ENCODE measurements around the gene KRTAP5-7. TPM values are rescaled to one million over a fixed set of nuclear protein-coding genes. Genes with fewer than 3 reads are reported as not detected.
"Not testable (repeated sequence)": the region's sequence is repeated elsewhere in the genome, so short reads cannot be mapped to it uniquely, and the experiment has no call there.

KRTAP5-7 gene
- total and polyA plus RNA-seq, 2 of the 13 experiments (the other 11 are each of a cell fraction or from before 2014, with no cell fraction given), result 0.54 TPM; not detected in 1

DNA sequence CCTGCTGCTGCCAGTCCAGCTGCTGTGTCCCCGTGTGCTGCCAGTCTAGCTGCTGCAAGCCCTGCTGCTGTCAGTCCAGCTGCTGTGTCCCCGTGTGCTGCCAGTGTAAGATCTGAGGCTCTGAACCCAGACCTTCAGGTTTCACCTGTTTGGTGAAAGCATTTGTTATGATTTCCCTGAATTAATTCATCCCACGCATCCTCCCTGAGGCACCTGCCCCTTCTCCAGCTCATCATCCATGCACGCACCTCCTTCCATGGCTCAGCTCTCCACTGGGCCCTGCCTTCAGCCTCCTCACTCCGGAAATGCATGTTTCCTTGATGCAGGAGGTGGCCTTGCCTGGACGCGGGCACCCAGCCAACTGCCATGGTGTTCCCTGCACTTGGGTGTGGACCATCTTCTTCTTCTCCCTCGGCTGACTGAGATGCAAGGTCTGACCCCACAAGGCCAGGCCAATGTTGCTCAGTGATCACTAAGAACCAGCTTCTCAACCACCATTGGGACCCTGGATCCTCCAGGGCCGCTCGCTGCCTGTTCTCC, 39.1 kb downstream of the KRTAP5-7 start:
- no peak for FAIRE-seq
- POLR2A ChIA-PET, result no interaction called here
- no peak overlapping the region for H2AFZ ChIP-seq (ENCODE audit: low read length)

DNA sequence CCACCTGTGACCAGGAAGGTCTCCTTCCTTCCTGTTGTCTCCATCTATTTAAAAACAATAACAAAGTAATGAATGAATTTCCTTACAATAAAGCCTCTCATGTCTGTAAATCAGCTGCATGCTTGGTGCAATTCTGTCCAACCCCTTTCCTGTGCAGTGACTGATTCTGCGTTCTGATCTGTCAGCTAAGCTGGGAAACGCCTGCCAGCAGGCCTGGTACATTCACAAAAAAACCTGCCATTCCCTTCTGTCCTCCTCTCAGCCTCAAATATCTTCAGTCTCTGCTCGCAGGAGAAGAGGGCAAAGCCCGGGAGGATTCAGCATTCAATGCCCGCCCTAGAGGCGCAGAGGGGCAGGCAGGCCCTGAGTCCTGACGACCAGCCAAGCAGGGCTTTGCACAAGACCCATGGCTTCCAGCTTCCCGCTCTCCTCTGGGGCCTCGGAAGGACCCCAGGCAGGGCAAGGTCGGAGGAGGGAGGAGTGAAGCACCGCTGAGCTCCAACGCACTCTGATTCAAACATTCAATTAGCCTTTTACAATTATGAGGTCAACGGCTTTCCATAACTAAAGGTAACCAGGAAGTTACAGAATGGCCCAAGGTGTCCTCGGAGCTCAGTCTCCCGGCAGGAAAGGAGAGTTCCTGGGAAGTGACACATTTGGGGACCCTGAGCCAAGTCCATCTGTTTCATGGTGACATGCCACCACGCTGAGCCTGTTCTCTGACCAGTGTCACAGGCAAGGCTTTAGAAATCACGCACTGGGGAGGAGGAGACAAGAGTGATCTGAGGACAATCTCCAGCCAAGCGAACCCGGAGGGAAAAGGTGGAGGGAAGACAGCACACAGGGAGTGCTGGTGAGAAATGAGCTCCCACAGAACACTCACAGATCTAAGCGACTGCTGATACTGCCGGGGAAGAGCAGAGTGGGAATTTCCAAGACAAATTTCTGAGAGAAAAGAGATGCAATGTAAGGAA, 39.8 kb downstream of the KRTAP5-7 start:
- peak; percentile 16; the same call in 2 of the 3 replicates for ATAC-seq
- H3K4me3 ChIP-seq (replicated peaks in 1 of 3; ENCODE audit: insufficient read depth in 1 of 3, low read depth in 2 of 3, low read length in 3 of 3); BruUV-seq (replicated peaks); H3K36me3 ChIP-seq (replicated peaks in 1 of 2; ENCODE audit: control insufficient read depth in 1 of 2, insufficient read depth in 2 of 2, low read length in 2 of 2); H3K27ac ChIP-seq (ENCODE audit: extremely low read length, insufficient read depth, low read length); FAIRE-seq; in situ Hi-C loops (cut with HindIII; ENCODE audit: extremely low pct_ligation_motif_present, low pct_unique_long_range_greater_than_20kb); H3K9me3 ChIP-seq (ENCODE audit: low read length); H3K79me2 ChIP-seq (ENCODE audit: insufficient read depth, low read length); intact Hi-C loops (cut with micrococcal nuclease; ENCODE audit: unreplicated experiment); H3K4me2 ChIP-seq (ENCODE audit: low read depth, low read length); CTCF ChIA-PET (ENCODE audit: low intra/inter-chr PET ratio, low total read pairs); H2AFZ ChIP-seq (ENCODE audit: low read length); POLR2A ChIA-PET; DNase-seq (ENCODE audit: low spot score); H3K9ac ChIP-seq (ENCODE audit: insufficient read depth, low read depth, low read length); H4K20me1 ChIP-seq (ENCODE audit: insufficient read depth, low read length): not testable (repeated sequence)
- 25% methylated on average over 12 of the region's 21 CpGs for whole genome bisulfite sequencing (ENCODE audit: low lambda C conversion rate)
- peaks cover 56% of the 10 kb centered on the region for H3K4me1 ChIP-seq (ENCODE audit: insufficient read depth, low read length)
- 0 out of 2 replicates have a peak, but pooled peaks have one; percentile 14 for TF ChIP-seq SAP130 (CRISPR knock-in tag; IDR thresholded peaks at IDR 0.05; ENCODE audit: low read depth)
- H3K27me3 ChIP-seq (ENCODE audit: control insufficient read depth in 1 of 2, insufficient read depth in 2 of 2, low read length in 2 of 2), result peaks cover 6 to 26% of the 10 kb centered on the region in 2 experiments; a peak in 2 of 5 replicates

More for the DNA sequence above, 39.1 kb downstream of the KRTAP5-7 start:
- TF ChIP-seq FOXP1 (IDR thresholded peaks at IDR 0.05) (no peak), FOXP1 (CRISPR knock-in tag; IDR thresholded peaks at IDR 0.05) (no peak), MED13 (CRISPR knock-in tag; IDR thresholded peaks at IDR 0.05) (no peak), YY1 (IDR thresholded peaks at IDR 0.05; ENCODE audit: insufficient read depth, insufficient replicate concordance, low read depth, low read length) (no peak)
- Histone ChIP-seq H3K27me3 (ENCODE audit: control insufficient read depth in 1 of 2, insufficient read depth in 2 of 2, low read length in 2 of 2) (peaks cover 4 to 26% of the 10 kb centered on the region in 2 experiments; a peak in 2 of 5 replicates), H3K4me2 (ENCODE audit: low read depth, low read length) (no peak overlapping the region), H3K79me2 (ENCODE audit: insufficient read depth, low read length) (no peaks in the 10 kb centered on the region), H3K4me1 (ENCODE audit: insufficient read depth, low read length) (peaks cover 51% of the 10 kb centered on the region), H3K4me3 (replicated peaks in 1 of 3; ENCODE audit: insufficient read depth in 1 of 3, low read depth in 2 of 3, low read length in 3 of 3) (no peak overlapping the region), H3K36me3 (replicated peaks in 1 of 2; ENCODE audit: control insufficient read depth in 1 of 2, insufficient read depth in 2 of 2, low read length in 2 of 2) (no peaks in the 10 kb centered on the region), H3K9ac (ENCODE audit: insufficient read depth, low read depth, low read length) (no peak overlapping the region), H3K9me3 (ENCODE audit: low read length) (no peaks in the 10 kb centered on the region), H4K20me1 (ENCODE audit: insufficient read depth, low read length) (no peaks in the 10 kb centered on the region), H3K27ac (ENCODE audit: extremely low read length, insufficient read depth, low read length) (no peak overlapping the region)
- 69% methylated on average over 7 of the region's 10 CpGs for WGBS (ENCODE audit: low lambda C conversion rate)
- CTCF ChIA-PET (ENCODE audit: low intra/inter-chr PET ratio, low total read pairs), result no interaction called here
- ATAC-seq (no peak), DNase-seq (ENCODE audit: low spot score) (no peak)
- in situ Hi-C loops (cut with HindIII; ENCODE audit: extremely low pct_ligation_motif_present, low pct_unique_long_range_greater_than_20kb) (no loop called here), intact Hi-C loops (cut with micrococcal nuclease; ENCODE audit: unreplicated experiment) (no loop called here)
- no TSS peak for BruUV-seq (replicated peaks)

DNA sequence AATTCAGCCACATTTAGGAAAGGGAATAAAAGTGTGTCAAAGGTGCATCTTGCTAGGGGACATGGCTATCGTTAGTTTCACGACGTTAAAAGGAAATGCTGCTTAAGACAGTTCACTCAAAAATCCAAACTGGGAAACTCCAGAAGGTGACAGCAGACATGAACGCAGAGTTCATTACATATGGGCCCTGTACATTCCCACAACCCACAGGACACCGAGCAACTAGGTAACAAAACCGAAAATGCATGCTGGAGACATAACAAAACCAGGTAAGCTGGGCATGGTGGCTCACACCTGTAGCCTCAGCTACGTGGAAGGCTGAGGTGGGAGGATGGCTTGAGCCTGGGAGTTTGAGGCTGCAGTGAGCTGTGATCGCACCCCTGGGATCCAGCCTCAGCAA, 40.6 kb downstream of the KRTAP5-7 start:
- BruUV-seq (replicated peaks); DNase-seq (ENCODE audit: low spot score); H4K20me1 ChIP-seq (ENCODE audit: insufficient read depth, low read length); H2AFZ ChIP-seq (ENCODE audit: low read length); FAIRE-seq; H3K27ac ChIP-seq (ENCODE audit: extremely low read length, insufficient read depth, low read length); H3K9me3 ChIP-seq (ENCODE audit: low read length); H3K9ac ChIP-seq (ENCODE audit: insufficient read depth, low read depth, low read length); H3K36me3 ChIP-seq (replicated peaks in 1 of 2; ENCODE audit: control insufficient read depth in 1 of 2, insufficient read depth in 2 of 2, low read length in 2 of 2); ATAC-seq; H3K4me2 ChIP-seq (ENCODE audit: low read depth, low read length); H3K4me3 ChIP-seq (replicated peaks in 1 of 3; ENCODE audit: insufficient read depth in 1 of 3, low read depth in 2 of 3, low read length in 3 of 3); CTCF ChIA-PET (ENCODE audit: low intra/inter-chr PET ratio, low total read pairs); in situ Hi-C loops (cut with HindIII; ENCODE audit: extremely low pct_ligation_motif_present, low pct_unique_long_range_greater_than_20kb); H3K79me2 ChIP-seq (ENCODE audit: insufficient read depth, low read length); POLR2A ChIA-PET; intact Hi-C loops (cut with micrococcal nuclease; ENCODE audit: unreplicated experiment): not testable (repeated sequence)
- peaks cover 5 to 28% of the 10 kb centered on the region in 2 experiments; a peak in 3 of 5 replicates for H3K27me3 ChIP-seq (ENCODE audit: control insufficient read depth in 1 of 2, insufficient read depth in 2 of 2, low read length in 2 of 2)
- 26% methylated on average over 7 of the region's 8 CpGs for WGBS (ENCODE audit: low lambda C conversion rate)
- peaks cover 62% of the 10 kb centered on the region for H3K4me1 ChIP-seq (ENCODE audit: insufficient read depth, low read length)
